NB4 (cell line): Measurements from ENCODE around the gene KIAA1671.

ENCODE experiments used
- POLR2A ChIP-seq: IDR thresholded peaks from 2 replicates; pipeline ENCODE4 v1.6.1; 2011; ENCODE audit warnings: mild to moderate bottlenecking; ENCODE audit not compliant: insufficient read length; ENCODE audit errors: extremely low read depth
- TF ChIP-seq, protein P1 (sequence below): IDR thresholded peaks from one replicate; pipeline ENCODE4 v1.5.1; 2012; ENCODE audit warnings: low read depth, low read length

DNA sequence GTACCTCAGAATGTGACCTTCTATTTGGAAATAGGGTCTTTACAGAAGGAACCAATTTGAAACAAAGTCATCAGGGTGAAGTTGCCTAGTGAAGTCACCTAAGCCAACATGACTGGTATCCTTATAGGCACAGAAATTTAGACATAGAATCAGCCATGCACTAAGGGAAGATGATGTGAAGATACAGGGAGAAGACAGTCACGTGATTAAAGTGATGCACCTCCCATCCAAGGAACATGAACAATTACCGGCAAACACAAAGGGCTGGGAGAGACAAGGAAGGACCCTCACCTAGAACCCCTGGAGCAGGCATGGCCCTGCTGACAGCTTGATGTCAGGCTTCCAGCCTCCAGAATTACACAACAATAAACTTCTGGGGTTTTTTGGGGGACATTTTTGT is 263.7 kb downstream of the KIAA1671 start:
- TF ChIP-seq POLR2A, result no peak
- TF ChIP-seq, protein P1, sequence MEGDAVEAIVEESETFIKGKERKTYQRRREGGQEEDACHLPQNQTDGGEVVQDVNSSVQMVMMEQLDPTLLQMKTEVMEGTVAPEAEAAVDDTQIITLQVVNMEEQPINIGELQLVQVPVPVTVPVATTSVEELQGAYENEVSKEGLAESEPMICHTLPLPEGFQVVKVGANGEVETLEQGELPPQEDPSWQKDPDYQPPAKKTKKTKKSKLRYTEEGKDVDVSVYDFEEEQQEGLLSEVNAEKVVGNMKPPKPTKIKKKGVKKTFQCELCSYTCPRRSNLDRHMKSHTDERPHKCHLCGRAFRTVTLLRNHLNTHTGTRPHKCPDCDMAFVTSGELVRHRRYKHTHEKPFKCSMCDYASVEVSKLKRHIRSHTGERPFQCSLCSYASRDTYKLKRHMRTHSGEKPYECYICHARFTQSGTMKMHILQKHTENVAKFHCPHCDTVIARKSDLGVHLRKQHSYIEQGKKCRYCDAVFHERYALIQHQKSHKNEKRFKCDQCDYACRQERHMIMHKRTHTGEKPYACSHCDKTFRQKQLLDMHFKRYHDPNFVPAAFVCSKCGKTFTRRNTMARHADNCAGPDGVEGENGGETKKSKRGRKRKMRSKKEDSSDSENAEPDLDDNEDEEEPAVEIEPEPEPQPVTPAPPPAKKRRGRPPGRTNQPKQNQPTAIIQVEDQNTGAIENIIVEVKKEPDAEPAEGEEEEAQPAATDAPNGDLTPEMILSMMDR, result no peak
